Smooth muscle cell (in vitro differentiated cells): ENCODE results near the gene PAH. TPM values are rescaled to one million over a fixed set of nuclear protein-coding genes. Genes with fewer than 3 reads are reported as not detected.
A peak's percentile ranks its signal among the peaks of the same experiment; 100 is the strongest.
"Not testable (repeated sequence)": the region's sequence is repeated elsewhere in the genome, so short reads cannot be mapped to it uniquely, and the experiment has no call there.

Experiments used
- DNase-seq: peaks from one replicate; lab custom pipeline; 2025; ENCODE audit not compliant: unreplicated experiment; lab: John Stamatoyannopoulos, UW
- H2AFZ ChIP-seq: fragments of 200-600 bp; sonication (generic); 2 replicates; pipeline ENCODE4 v1.6.0; 2016; ENCODE audit warnings: antibody characterized with exemption, low read depth, mild to moderate bottlenecking
- H3F3A ChIP-seq: fragments of 200-600 bp; sonication (generic); 2 replicates; pipeline ENCODE4 v1.6.0; 2017; ENCODE audit warnings: antibody characterized with exemption, low read depth
- H3K27ac ChIP-seq: fragments of 200-600 bp; sonication (generic); 2 replicates; pipeline ENCODE4 v1.5.1; 2016; ENCODE audit warnings: low read depth, mild to moderate bottlenecking
- H3K27me3 ChIP-seq: fragments of 200-600 bp; sonication (generic); 2 replicates; pipeline ENCODE4 v1.6.1; 2016; ENCODE audit warnings: low read depth, mild to moderate bottlenecking
- H3K36me3 ChIP-seq: fragments of 200-600 bp; sonication (generic); 2 replicates; pipeline ENCODE4 v1.5.1; 2016; ENCODE audit warnings: low read depth
- H3K4me1 ChIP-seq: fragments of 200-600 bp; sonication (generic); 2 replicates; pipeline ENCODE4 v1.5.1; 2016; ENCODE audit warnings: low read depth
- H3K4me2 ChIP-seq: fragments of 200-600 bp; sonication (generic); 2 replicates; pipeline ENCODE4 v1.6.0; 2016; ENCODE audit warnings: mild to moderate bottlenecking
- H3K4me3 ChIP-seq: fragments of 200-600 bp; sonication (generic); 2 replicates; pipeline ENCODE4 v1.5.1; 2016; ENCODE audit warnings: mild to moderate bottlenecking
- H3K79me2 ChIP-seq: fragments of 200-600 bp; sonication (generic); 2 replicates; pipeline ENCODE4 v1.6.0; 2016; ENCODE audit warnings: low read depth, mild to moderate bottlenecking
- H3K9ac ChIP-seq: fragments of 200-600 bp; sonication (generic); 2 replicates; pipeline ENCODE4 v1.6.0; 2016; ENCODE audit warnings: low read depth
- H3K9me3 ChIP-seq: fragments of 200-600 bp; sonication (generic); replicated peaks from 2 replicates; pipeline ENCODE4 v1.5.1; 2016; ENCODE audit warnings: low read depth
- H4K20me1 ChIP-seq: fragments of 200-600 bp; sonication (generic); 2 replicates; pipeline ENCODE4 v1.6.0; 2016; ENCODE audit warnings: low read depth
- WGBS: methylation state at CpG from one replicate; pipeline ENCODE4 v1.1.7; 2016; ENCODE audit warnings: low lambda C conversion rate; 5-methylcytosine and 5-hydroxymethylcytosine counted together
- polyA plus RNA-seq: library from polyadenylated mRNA; unstranded; fragments of >200 nt; fragmentation: Nextera tagmentation; extraction: Ambion mirVana; gene quantifications from 2 replicates; pipeline ENCODE4 v1.2.1, GENCODE V29; 2016
- total RNA-seq: library from RNA; depleted of rRNA; stranded (reverse); fragments of >200 nt; gene quantifications from 2 replicates; pipeline ENCODE4 v1.2.3, GENCODE V29; 2014
- TF ChIP-seq, protein P1 (sequence below): fragments of 200-600 bp; sonication (generic); IDR thresholded peaks from 2 replicates; pipeline ENCODE4 v1.5.1; 2017; ENCODE audit warnings: borderline replicate concordance, mild to moderate bottlenecking, antibody characterized with exemption; ENCODE audit not compliant: insufficient read depth, poor library complexity, severe bottlenecking

PAH gene
- total and polyA plus RNA-seq, 2 experiments from 2014 or later: not detected

DNA sequence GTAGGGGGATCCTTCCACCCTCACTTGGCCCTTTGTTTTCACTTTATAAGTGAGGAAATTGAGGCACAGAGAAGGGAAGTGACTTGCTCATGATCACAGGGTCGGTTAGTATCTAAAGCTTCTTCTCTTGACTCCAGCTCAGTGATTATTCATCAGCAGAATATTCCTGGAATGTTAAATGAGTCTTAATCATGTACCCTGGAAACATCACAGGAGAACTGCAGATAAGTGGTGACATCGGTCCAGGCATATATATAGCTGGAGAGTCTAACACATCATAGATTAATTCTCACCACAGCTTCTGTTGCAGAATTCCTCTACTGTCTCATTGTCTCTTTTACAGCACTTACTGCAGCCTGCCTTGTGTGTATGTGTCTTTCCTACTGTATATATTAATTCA is 69.9 kb downstream of the PAH start:
- no peaks in the 10 kb centered on the region for H3F3A ChIP-seq
- peaks cover 6% of the 10 kb centered on the region for H3K27me3 ChIP-seq
- no peaks in the 10 kb centered on the region for H3K79me2 ChIP-seq
- H3K9ac ChIP-seq: no peak overlapping the region
- no peak overlapping the region for H3K4me3 ChIP-seq
- no peak overlapping the region for H2AFZ ChIP-seq
- H3K9me3 ChIP-seq: no peaks in the 10 kb centered on the region
- H3K27ac ChIP-seq: no peak overlapping the region
- no peak overlapping the region for H3K4me2 ChIP-seq
- no peaks in the 10 kb centered on the region for H3K36me3 ChIP-seq
- WGBS: 33% methylated on average over 2 of the region's 2 CpGs
- H3K4me1 ChIP-seq: no peaks in the 10 kb centered on the region
- TF ChIP-seq, protein P1, sequence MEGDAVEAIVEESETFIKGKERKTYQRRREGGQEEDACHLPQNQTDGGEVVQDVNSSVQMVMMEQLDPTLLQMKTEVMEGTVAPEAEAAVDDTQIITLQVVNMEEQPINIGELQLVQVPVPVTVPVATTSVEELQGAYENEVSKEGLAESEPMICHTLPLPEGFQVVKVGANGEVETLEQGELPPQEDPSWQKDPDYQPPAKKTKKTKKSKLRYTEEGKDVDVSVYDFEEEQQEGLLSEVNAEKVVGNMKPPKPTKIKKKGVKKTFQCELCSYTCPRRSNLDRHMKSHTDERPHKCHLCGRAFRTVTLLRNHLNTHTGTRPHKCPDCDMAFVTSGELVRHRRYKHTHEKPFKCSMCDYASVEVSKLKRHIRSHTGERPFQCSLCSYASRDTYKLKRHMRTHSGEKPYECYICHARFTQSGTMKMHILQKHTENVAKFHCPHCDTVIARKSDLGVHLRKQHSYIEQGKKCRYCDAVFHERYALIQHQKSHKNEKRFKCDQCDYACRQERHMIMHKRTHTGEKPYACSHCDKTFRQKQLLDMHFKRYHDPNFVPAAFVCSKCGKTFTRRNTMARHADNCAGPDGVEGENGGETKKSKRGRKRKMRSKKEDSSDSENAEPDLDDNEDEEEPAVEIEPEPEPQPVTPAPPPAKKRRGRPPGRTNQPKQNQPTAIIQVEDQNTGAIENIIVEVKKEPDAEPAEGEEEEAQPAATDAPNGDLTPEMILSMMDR: no peak
- DNase-seq: no peak
- H4K20me1 ChIP-seq: no peaks in the 10 kb centered on the region

DNA sequence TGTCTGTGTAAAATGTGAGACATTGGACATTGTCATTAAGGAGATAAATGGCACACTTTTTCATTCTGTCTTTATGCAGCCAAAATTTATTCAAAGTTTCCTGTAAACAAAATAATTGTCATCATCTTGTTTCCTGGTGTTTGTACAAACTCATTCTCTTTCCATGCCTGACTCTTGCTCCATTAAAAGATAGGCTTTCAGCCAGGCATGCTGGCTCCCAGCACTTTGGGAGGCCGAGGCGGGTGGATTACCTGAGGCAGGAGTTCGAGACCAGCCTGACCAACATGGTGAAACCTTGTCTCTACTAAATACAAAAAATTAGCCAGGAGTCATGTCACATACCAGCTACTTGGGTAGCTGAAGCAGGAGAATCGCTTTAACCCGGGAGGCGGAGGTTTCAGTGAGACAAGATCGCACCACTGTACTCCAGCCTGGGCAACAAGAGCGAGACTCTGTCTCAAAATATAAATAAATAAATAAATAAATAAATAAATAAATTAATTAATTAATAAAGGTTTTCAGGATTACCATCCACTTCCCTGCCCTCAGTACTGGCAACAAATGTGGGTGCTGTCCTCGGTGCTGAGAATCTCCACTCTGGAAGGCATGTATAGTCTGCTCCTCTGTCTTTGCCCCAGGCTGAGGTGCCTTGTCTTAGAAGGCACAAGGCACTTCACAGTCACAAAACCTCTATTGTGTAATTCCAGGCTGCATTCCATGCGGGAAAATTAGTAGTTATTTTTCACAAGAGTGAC is 83.2 kb downstream of the PAH start:
- whole genome bisulfite sequencing: 80% methylated on average over 10 of the region's 10 CpGs
- no peak for DNase-seq
- TF ChIP-seq, protein P1: no peak

DNA sequence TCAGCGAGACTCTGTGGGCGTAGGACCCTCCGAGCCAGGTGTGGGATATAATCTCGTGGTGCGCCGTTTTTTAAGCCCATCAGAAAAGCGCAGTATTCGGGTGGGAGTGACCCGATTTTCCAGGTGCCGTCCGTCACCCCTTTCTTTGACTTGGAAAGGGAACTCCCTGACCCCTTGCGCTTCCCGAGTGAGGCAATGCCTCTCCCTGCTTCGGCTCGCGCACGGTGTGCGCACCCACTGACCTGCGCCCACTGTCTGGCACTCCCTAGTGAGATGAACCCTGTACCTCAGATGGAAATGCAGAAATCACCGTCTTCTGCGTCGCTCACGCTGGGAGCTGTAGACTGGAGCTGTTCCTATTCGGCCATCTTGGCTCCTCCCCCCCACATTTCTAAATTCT is 84.2 kb downstream of the PAH start:
- not testable (repeated sequence) for H3K9me3 ChIP-seq, H4K20me1 ChIP-seq, H3K27ac ChIP-seq, H3K4me1 ChIP-seq, H3K4me3 ChIP-seq, DNase-seq, H3K36me3 ChIP-seq, H3K4me2 ChIP-seq, H3K9ac ChIP-seq, H3F3A ChIP-seq, H3K79me2 ChIP-seq, H2AFZ ChIP-seq, H3K27me3 ChIP-seq
- WGBS: 64% methylated on average over 24 of the region's 24 CpGs

More for the DNA sequence above, 83.2 kb downstream of the PAH start:
- Histone ChIP-seq H3K4me1 (no peaks in the 10 kb centered on the region), H2AFZ (no peak overlapping the region), H3K36me3 (no peaks in the 10 kb centered on the region), H3K9ac (no peak overlapping the region), H4K20me1 (no peaks in the 10 kb centered on the region), H3K4me3 (no peak overlapping the region), H3K27me3 (no peaks in the 10 kb centered on the region), H3K79me2 (no peaks in the 10 kb centered on the region), H3F3A (no peaks in the 10 kb centered on the region), H3K4me2 (no peak overlapping the region), H3K27ac (no peak overlapping the region), H3K9me3 (no peaks in the 10 kb centered on the region)

DNA sequence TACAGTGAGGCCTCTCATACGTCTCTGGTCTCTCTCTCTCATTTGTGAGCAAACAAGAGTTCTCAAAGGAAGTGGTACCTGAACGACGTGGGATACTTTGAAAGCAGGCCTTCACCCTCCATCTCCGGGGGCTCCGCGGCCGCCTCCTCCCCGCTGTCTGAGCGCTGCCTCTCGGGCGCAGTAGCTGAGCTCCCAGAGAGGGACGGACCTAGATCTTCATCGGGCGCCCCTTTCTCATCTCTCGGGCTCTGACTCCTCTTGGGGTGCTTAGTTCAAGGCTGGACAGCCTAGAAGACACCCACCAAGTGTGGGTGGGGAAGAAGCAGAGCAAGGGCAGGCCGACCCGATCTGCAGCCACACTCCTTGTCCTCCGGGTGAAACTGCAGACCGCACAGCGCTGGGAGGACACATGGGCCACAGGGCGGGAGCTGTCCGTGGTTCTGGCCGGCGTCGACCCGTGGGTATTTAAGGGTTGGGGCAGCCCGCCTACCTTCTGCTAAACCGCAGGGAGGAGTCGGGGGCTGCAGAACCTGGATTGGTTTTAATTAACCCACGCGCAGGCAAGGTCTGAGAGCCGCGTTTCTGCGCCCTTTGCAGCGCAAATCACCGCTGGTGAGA is 92.7 kb downstream of the PAH start:
- Histone ChIP-seq H3K4me3 (no peak overlapping the region), H3K9me3 (no peaks in the 10 kb centered on the region), H3K36me3 (no peaks in the 10 kb centered on the region), H3K9ac (no peak overlapping the region), H3F3A (no peaks in the 10 kb centered on the region), H3K4me1 (no peaks in the 10 kb centered on the region), H3K4me2 (peak overlapping the region; percentile 68), H4K20me1 (no peaks in the 10 kb centered on the region), H3K27me3 (peaks cover 56% of the 10 kb centered on the region), H3K79me2 (no peaks in the 10 kb centered on the region), H2AFZ (no peak overlapping the region), H3K27ac (no peak overlapping the region)
- peak; percentile 20 for DNase-seq
- 9% methylated on average over 36 of the region's 36 CpGs for WGBS
- TF ChIP-seq, protein P1: no peak
